Stomach (tissue), 9 donors: ENCODE results near the gene LAMC2. TPM values are rescaled to one million over a fixed set of nuclear protein-coding genes. Genes with fewer than 3 reads are reported as not detected.

ENCODE experiments used
- DNase-seq, 2 donors: peaks; one replicate each; pipeline versions ENCODE4 v3.0.0 to v3.0.0-alpha.2; 2013 to 2019
- H3K27ac ChIP-seq, 5 donors: fragments of 200-600 bp in 4 of 5; sonication (generic) in 4 of 5; one replicate each; pipeline ENCODE4 v1.5.1; 2013 to 2019; ENCODE audit warnings: mild to moderate bottlenecking in 1 of 5, moderate library complexity in 1 of 5
- H3K27me3 ChIP-seq, 3 donors: fragments of 200-600 bp; sonication (generic); one replicate each; pipeline ENCODE4 v1.5.1; 2017 to 2019; ENCODE audit warnings: mixed run types in 1 of 3
- H3K36me3 ChIP-seq, 4 donors: fragments of 200-600 bp; sonication (generic); 1 replicate in 3 of 4; 2 replicates in 1 of 4; pipeline ENCODE4 v1.5.1; 2016 to 2019
- H3K4me1 ChIP-seq, 4 donors: fragments of 200-600 bp; sonication (generic); one replicate each; pipeline ENCODE4 v1.5.1; 2016 to 2019
- H3K4me3 ChIP-seq, 4 donors: fragments of 200-600 bp; sonication (generic) in 3 of 4; one replicate each; pipeline ENCODE4 v1.5.1; 2016 to 2019; ENCODE audit warnings: mild to moderate bottlenecking in 1 of 4
- H3K9me3 ChIP-seq, 4 donors: fragments of 200-600 bp; sonication (generic); one replicate each; pipeline ENCODE4 v1.5.1; 2016 to 2019
- EP300 ChIP-seq: sonication (generic); formaldehyde crosslinking; IDR thresholded peaks from one replicate; pipeline ENCODE4 v1.6.1; 2017; ENCODE audit warnings: antibody characterized with exemption
- POLR2A ChIP-seq, 4 donors: fragments of 450-650 bp; IDR thresholded peaks; one replicate each; pipeline ENCODE4 v1.6.1; 2016; ENCODE audit warnings: antibody characterized with exemption in 4 of 4, control low read depth in 2 of 4, mild to moderate bottlenecking in 1 of 4, moderate library complexity in 1 of 4
- POLR2AphosphoS5 ChIP-seq, 3 donors: sonication (generic); formaldehyde crosslinking; IDR thresholded peaks; one replicate each; pipeline ENCODE4 v1.6.1; 2016; ENCODE audit warnings: antibody characterized with exemption in 3 of 3
- WGBS, 5 donors: extraction: QIAGEN DNeasy Blood & Tissue Kit in 3 of 5; methylation state at CpG; one replicate each; pipeline versions ENCODE4 v1.1.5 to v1.1.7; 2013 to 2018; 5-methylcytosine and 5-hydroxymethylcytosine counted together
- intact Hi-C: fragments of 100-400 bp; cut with DNase I; formaldehyde crosslinking; loops from one replicate; pipeline ENCODE4 v1.15.1; 2023; ENCODE audit warnings: low total_unique reads
- polyA plus RNA-seq, 3 donors: library from polyadenylated mRNA; stranded (reverse); fragments of 200-250 nt; gene quantifications; one replicate each; pipeline ENCODE4 v1.2.3, GENCODE V29; 2013
- total RNA-seq, 5 donors: library from RNA; depleted of rRNA; stranded (reverse); fragments of >200 nt; gene quantifications; one replicate each; pipeline versions ENCODE4 v1.1.0 to v1.2.3, GENCODE V29; 2014 to 2016
- TF ChIP-seq, protein P1 (sequence below), 7 experiments: fragments of 450-650 bp in 4 of 7; fragments of 200-600 bp in 3 of 7; sonication (generic) in 3 of 7; IDR thresholded peaks; one replicate each; pipeline ENCODE4 v1.5.1; 2016 to 2019; ENCODE audit warnings: antibody characterized with exemption in 7 of 7, control low read depth in 2 of 7, mild to moderate bottlenecking in 1 of 7
- donor health status: healthy with polysubstance abuse.
- donor health status: Bipolar disorder and iron deficiency.
- donor health status: healthy.

The LAMC2 gene
- total and polyA plus RNA-seq, 8 donors = 2.0 to 21.3 (median 12.4) TPM

DNA sequence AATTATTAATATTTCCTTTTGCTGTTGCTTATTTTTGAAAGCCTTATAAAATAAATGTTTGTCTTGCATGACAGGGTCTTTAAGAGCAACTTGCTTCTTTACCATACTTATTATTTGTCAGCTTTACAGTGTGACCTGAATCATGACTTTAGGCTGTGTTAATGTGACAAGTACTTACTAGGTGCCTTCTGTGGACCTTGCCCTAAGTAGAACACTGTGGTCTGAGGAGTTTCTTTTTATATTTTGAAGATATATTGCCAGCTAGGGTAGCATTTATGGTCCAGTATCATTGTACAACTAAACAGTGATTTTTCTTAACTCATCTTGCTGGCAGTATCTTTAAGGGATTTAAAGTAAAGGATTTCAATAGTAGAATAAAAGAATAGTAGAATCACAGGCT, 45.4 kb upstream of the LAMC2 start:
- H3K27me3 ChIP-seq = no peaks in the 10 kb centered on the region
- peaks cover 34 to 61% (median 59%) of the 10 kb centered on the region in 4 donors for H3K36me3 ChIP-seq
- peaks cover 8 to 47% (median 28%) of the 10 kb centered on the region in 4 donors for H3K4me1 ChIP-seq
- H3K27ac ChIP-seq = peak overlapping the region in 4 of 5 donors; percentile 15 to 79 (median 62)
- no peak for DNase-seq
- H3K9me3 ChIP-seq = no peaks in the 10 kb centered on the region
- H3K4me3 ChIP-seq = no peak overlapping the region
- intact Hi-C loops = no loop called here
- TF ChIP-seq POLR2AphosphoS5 (IDR thresholded peaks at IDR 0.05) = no peak
- TF ChIP-seq, protein P1, sequence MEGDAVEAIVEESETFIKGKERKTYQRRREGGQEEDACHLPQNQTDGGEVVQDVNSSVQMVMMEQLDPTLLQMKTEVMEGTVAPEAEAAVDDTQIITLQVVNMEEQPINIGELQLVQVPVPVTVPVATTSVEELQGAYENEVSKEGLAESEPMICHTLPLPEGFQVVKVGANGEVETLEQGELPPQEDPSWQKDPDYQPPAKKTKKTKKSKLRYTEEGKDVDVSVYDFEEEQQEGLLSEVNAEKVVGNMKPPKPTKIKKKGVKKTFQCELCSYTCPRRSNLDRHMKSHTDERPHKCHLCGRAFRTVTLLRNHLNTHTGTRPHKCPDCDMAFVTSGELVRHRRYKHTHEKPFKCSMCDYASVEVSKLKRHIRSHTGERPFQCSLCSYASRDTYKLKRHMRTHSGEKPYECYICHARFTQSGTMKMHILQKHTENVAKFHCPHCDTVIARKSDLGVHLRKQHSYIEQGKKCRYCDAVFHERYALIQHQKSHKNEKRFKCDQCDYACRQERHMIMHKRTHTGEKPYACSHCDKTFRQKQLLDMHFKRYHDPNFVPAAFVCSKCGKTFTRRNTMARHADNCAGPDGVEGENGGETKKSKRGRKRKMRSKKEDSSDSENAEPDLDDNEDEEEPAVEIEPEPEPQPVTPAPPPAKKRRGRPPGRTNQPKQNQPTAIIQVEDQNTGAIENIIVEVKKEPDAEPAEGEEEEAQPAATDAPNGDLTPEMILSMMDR (IDR thresholded peaks at IDR 0.05) = no peak
- TF ChIP-seq EP300 = no peak
- TF ChIP-seq POLR2A (IDR thresholded peaks at IDR 0.05) = no peak

DNA sequence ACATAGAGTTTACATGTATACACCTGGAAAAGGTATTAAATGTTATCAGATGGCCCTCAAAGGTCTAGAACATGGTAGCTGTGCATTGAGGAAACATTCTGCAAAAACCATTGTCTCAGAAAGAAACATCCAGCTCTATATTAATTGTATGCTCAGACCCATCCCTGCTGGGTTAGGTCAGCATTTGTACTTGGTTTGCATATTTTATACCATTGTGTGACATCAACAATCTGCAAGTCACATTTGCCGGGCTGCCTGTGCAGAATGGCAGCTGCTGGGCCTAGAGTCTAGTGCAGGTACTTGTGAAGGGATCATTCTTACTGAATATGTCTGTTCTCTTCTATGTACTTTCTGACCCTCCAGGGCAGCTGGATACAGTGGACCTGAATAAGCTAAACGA, 43.9 kb upstream of the LAMC2 start:
- TF ChIP-seq, protein P1 (IDR thresholded peaks at IDR 0.05) = no peak
- TF ChIP-seq POLR2AphosphoS5 (IDR thresholded peaks at IDR 0.05) (no peak), EP300 (no peak), POLR2A (IDR thresholded peaks at IDR 0.05) (no peak)
- no peak for DNase-seq
- WGBS, 5 donors = 66 to 83% (median 81%) methylated on average over 2 of the region's 2 CpGs
- peak overlapping the region in 2 of 5 donors; percentile 66 to 79 for H3K27ac ChIP-seq
- H3K27me3 ChIP-seq = no peaks in the 10 kb centered on the region
- H3K4me1 ChIP-seq = peaks cover 8 to 47% (median 28%) of the 10 kb centered on the region in 4 donors
- H3K36me3 ChIP-seq = peaks cover 24 to 49% (median 43%) of the 10 kb centered on the region in 4 donors
- H3K4me3 ChIP-seq = no peak overlapping the region
- intact Hi-C loops = no loop called here
- no peaks in the 10 kb centered on the region for H3K9me3 ChIP-seq

DNA sequence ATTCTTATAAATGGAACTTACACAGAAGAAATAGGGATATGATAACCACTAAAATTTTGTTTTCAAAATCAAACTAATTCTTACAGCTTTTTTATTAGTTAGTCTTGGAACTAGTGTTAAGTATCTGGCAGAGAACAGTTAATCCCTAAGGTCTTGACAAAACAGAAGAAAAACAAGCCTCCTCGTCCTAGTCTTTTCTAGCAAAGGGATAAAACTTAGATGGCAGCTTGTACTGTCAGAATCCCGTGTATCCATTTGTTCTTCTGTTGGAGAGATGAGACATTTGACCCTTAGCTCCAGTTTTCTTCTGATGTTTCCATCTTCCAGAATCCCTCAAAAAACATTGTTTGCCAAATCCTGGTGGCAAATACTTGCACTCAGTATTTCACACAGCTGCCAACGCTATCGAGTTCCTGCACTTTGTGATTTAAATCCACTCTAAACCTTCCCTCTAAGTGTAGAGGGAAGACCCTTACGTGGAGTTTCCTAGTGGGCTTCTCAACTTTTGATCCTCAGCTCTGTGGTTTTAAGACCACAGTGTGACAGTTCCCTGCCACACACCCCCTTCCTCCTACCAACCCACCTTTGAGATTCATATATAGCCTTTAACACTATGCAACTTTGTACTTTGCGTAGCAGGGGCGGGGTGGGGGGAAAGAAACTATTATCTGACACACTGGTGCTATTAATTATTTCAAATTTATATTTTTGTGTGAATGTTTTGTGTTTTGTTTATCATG, 42.3 kb upstream of the LAMC2 start:
- 70 to 82% (median 79%) methylated on average over 7 of the region's 7 CpGs for WGBS, 5 donors
- Histone ChIP-seq H3K27me3 (no peaks in the 10 kb centered on the region), H3K27ac (peak overlapping the region in 4 of 5 donors; percentile 35 to 79 (median 56)), H3K4me1 (peaks cover 6 to 47% (median 30%) of the 10 kb centered on the region in 4 donors), H3K4me3 (no peak overlapping the region), H3K9me3 (no peaks in the 10 kb centered on the region), H3K36me3 (peaks cover 18 to 35% (median 28%) of the 10 kb centered on the region in 4 donors)
- intact Hi-C loops = no loop called here
- DNase-seq = no peak
- peak in 1 of 3 donors; percentile 19 for TF ChIP-seq POLR2AphosphoS5 (IDR thresholded peaks at IDR 0.05)
- TF ChIP-seq, protein P1 (IDR thresholded peaks at IDR 0.05) = no peak

DNA sequence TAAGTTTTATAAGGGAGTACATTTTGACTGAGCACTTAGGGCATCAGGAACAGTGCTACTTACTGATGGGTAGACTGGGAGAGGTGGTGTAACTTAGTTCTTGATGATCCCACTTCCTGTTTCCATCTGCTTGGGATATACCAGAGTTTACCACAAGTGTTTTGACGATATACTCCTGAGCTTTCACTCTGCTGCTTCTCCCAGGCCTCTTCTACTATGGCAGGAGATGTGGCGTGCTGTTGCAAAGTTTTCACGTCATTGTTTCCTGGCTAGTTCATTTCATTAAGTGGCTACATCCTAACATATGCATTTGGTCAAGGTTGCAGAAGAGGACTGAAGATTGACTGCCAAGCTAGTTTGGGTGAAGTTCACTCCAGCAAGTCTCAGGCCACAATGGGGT, 41.3 kb upstream of the LAMC2 start:
- H3K9me3 ChIP-seq = no peaks in the 10 kb centered on the region
- no peak overlapping the region for H3K4me3 ChIP-seq
- H3K27ac ChIP-seq = peak overlapping the region in 2 of 5 donors; percentile 66 to 79
- intact Hi-C loops = no loop called here
- no peak for TF ChIP-seq POLR2A (IDR thresholded peaks at IDR 0.05)
- no peak for TF ChIP-seq POLR2AphosphoS5 (IDR thresholded peaks at IDR 0.05)
- TF ChIP-seq, protein P1 (IDR thresholded peaks at IDR 0.05) = no peak
- no peak for TF ChIP-seq EP300
- no peaks in the 10 kb centered on the region for H3K27me3 ChIP-seq
- H3K36me3 ChIP-seq = peaks cover 18 to 32% (median 27%) of the 10 kb centered on the region in 4 donors
- peaks cover 0 to 43% (median 22%) of the 10 kb centered on the region in 4 donors for H3K4me1 ChIP-seq
- 53 to 72% (median 65%) methylated on average over 3 of the region's 3 CpGs for WGBS, 5 donors
- peak in 1 of 2 donors; percentile 23 for DNase-seq
